CD4-positive, CD25-positive, alpha-beta regulatory T cell (primary cell): Measurements from ENCODE around the gene FAM114A1. TPM values are rescaled to one million over a fixed set of nuclear protein-coding genes. Genes with fewer than 3 reads are reported as not detected.

Experiments used
- polyA plus RNA-seq, 4 donors: library from polyadenylated mRNA; unstranded; fragments of 300-500 nt; fragmentation: Illumina TruSeq; gene quantifications; one replicate each; pipeline ENCODE4 v1.2.3, GENCODE V29; 2021
- total RNA-seq: library from RNA; stranded (reverse); gene quantifications from one replicate; pipeline ENCODE4 v1.2.3, GENCODE V29; 2022

FAM114A1 gene
- total and polyA plus RNA-seq, 5 donors from 2014 or later = not detected

Other genes with a start within 250 kb of the FAM114A1 start
- gene KLF3, start 203.6 kb upstream of the FAM114A1 start, total RNA-seq = 126 TPM
- 10 to 100 TPM; 74.9 to 89.6 (median 83.7) TPM for gene KLF3, start 203.6 kb upstream of the FAM114A1 start, polyA plus RNA-seq
- gene TLR10, start 84.8 kb upstream of the FAM114A1 start, total RNA-seq = 0.44 TPM
- gene TLR10, start 84.8 kb upstream of the FAM114A1 start, polyA plus RNA-seq = under 1 TPM in 2 of 4 donors, not detected in 2; 0.20 to 0.31 TPM
- gene TLR1, start 63.0 kb upstream of the FAM114A1 start, total RNA-seq = 9.8 TPM
- 10 to 100 TPM in 1 of 4 donors, 1 to 10 TPM in 3; 6.1 to 13.3 (median 7.7) TPM for gene TLR1, start 63.0 kb upstream of the FAM114A1 start, polyA plus RNA-seq
- gene TLR6, start 11.0 kb upstream of the FAM114A1 start, total RNA-seq = 2.2 TPM
- 1 to 10 TPM in 1 of 4 donors, under 1 TPM in 3; 0.39 to 2.3 (median 0.82) TPM for gene TLR6, start 11.0 kb upstream of the FAM114A1 start, polyA plus RNA-seq
- gene TMEM156, start 164.6 kb downstream of the FAM114A1 start, total RNA-seq = 14.2 TPM
- 10 to 100 TPM in 3 of 4 donors, 1 to 10 TPM in 1; 8.4 to 24.3 (median 22.8) TPM for gene TMEM156, start 164.6 kb downstream of the FAM114A1 start, polyA plus RNA-seq
- 21.5 TPM for gene KLHL5, start 194.4 kb downstream of the FAM114A1 start, total RNA-seq
- gene KLHL5, start 194.4 kb downstream of the FAM114A1 start, polyA plus RNA-seq = 10 to 100 TPM in 1 of 4 donors, 1 to 10 TPM in 3; 6.8 to 10.6 (median 8.1) TPM